Activated CD4-positive, alpha-beta T cell treated with anti-CD3 and anti-CD28 coated beads, Interleukin-2, amount 10 ng/mL, durations not matched to agents 24 days and 14 days (primary cell): ENCODE data around the gene MOV10L1. TPM values are rescaled to one million over a fixed set of nuclear protein-coding genes. Genes with fewer than 3 reads are reported as not detected.

ENCODE experiments used
- DNase-seq: peaks from one replicate; pipeline ENCODE4 v3.0.0; 2022
- H3K27ac Mint-ChIP-seq: one replicate; pipeline ENCODE4 v1.8.0; 2022; ENCODE audit warnings: mild to moderate bottlenecking, mixed read lengths
- H3K27me3 Mint-ChIP-seq: one replicate; pipeline ENCODE4 v1.8.0; 2022; ENCODE audit warnings: mixed read lengths
- H3K36me3 Mint-ChIP-seq: one replicate; pipeline ENCODE4 v1.8.0; 2022; ENCODE audit warnings: low read depth, mild to moderate bottlenecking, mixed read lengths
- H3K4me1 Mint-ChIP-seq: one replicate; pipeline ENCODE4 v1.8.0; 2021; ENCODE audit warnings: mixed read lengths
- H3K4me3 Mint-ChIP-seq: one replicate; pipeline ENCODE4 v1.8.0; 2022; ENCODE audit warnings: mild to moderate bottlenecking, moderate library complexity, mixed read lengths
- H3K9me3 Mint-ChIP-seq: one replicate; pipeline ENCODE4 v1.8.0; 2021; ENCODE audit warnings: mixed read lengths
- intact Hi-C: fragments of 100-400 bp; cut with micrococcal nuclease; formaldehyde crosslinking; loops from one replicate; pipeline ENCODE4 v1.15.1; 2023
- total RNA-seq: library from RNA; stranded (reverse); gene quantifications from 2 replicates; pipeline ENCODE4 v1.2.3, GENCODE V29; 2022

Gene MOV10L1
- total RNA-seq, 1 donor from 2014 or later, result not detected

GRCh38 chr22:50169181-50169759, 79.5 kb downstream of the MOV10L1 start:
- H3K9me3 Mint-ChIP-seq, result no peaks in the 10 kb centered on the region
- peak overlapping the region; percentile 77 for H3K4me3 Mint-ChIP-seq
- peak overlapping the region; percentile 73 for H3K27ac Mint-ChIP-seq
- H3K27me3 Mint-ChIP-seq, result peaks cover 36% of the 10 kb centered on the region
- peaks cover 6% of the 10 kb centered on the region for H3K4me1 Mint-ChIP-seq
- intact Hi-C loops, result no loop called here
- H3K36me3 Mint-ChIP-seq, result no peaks in the 10 kb centered on the region
- DNase-seq, result no peak

- Mint-ChIP-seq H3K4me1 (peaks cover 6% of the 10 kb centered on the region), H3K4me3 (peak overlapping the region; percentile 66), H3K36me3 (no peaks in the 10 kb centered on the region), H3K9me3 (no peaks in the 10 kb centered on the region), H3K27me3 (peaks cover 36% of the 10 kb centered on the region), H3K27ac (no peak overlapping the region)
- intact Hi-C loops, result no loop called here
- peak; percentile 83 for DNase-seq
These were observed 80.1 kb downstream of the MOV10L1 start for GRCh38 chr22:50169774-50170341.

GRCh38 chr22:50170453-50171318, 80.9 kb downstream of the MOV10L1 start, which contains the start of gene PANX2:
PANX2 (plus strand) TSS chr22:50170731; CDS start chr22:50170731, 0 bp downstream.
- Mint-ChIP-seq H3K36me3 (no peaks in the 10 kb centered on the region), H3K4me3 (peak within 1 kb of the TSS; percentile 79), H3K9me3 (no peaks in the 10 kb centered on the region), H3K27me3 (peaks cover 36% of the 10 kb centered on the region), H3K4me1 (peaks cover 6% of the 10 kb centered on the region), H3K27ac (peak within 1 kb of the TSS; percentile 73)
- DNase-seq, result no peak
- intact Hi-C loops, result no loop called here

- Mint-ChIP-seq H3K27ac (peak overlapping the region; percentile 73), H3K9me3 (no peaks in the 10 kb centered on the region)
- intact Hi-C loops, result no loop called here
These were observed 81.6 kb downstream of the MOV10L1 start for GRCh38 chr22:50171319-50171964.

GRCh38 chr22:50171965-50172421, 82.2 kb downstream of the MOV10L1 start:
- intact Hi-C loops, result no loop called here

More at GRCh38 chr22:50171319-50171964, 81.6 kb downstream of the MOV10L1 start:
- H3K27me3 Mint-ChIP-seq, result peaks cover 36% of the 10 kb centered on the region
- H3K4me1 Mint-ChIP-seq, result peaks cover 6% of the 10 kb centered on the region
- no peak for DNase-seq
- no peaks in the 10 kb centered on the region for H3K36me3 Mint-ChIP-seq
- H3K4me3 Mint-ChIP-seq, result peak overlapping the region; percentile 79

GRCh38 chr22:50173311-50173982, 83.6 kb downstream of the MOV10L1 start:
- DNase-seq, result no peak
- Mint-ChIP-seq H3K4me3 (no peak overlapping the region), H3K4me1 (peaks cover 3% of the 10 kb centered on the region), H3K27me3 (peaks cover 27% of the 10 kb centered on the region), H3K27ac (no peak overlapping the region), H3K36me3 (no peaks in the 10 kb centered on the region), H3K9me3 (no peaks in the 10 kb centered on the region)
- intact Hi-C loops, result no loop called here

More at GRCh38 chr22:50171965-50172421, 82.2 kb downstream of the MOV10L1 start:
- Mint-ChIP-seq H3K4me3 (peak overlapping the region; percentile 25), H3K27me3 (peaks cover 36% of the 10 kb centered on the region), H3K27ac (peak overlapping the region; percentile 11), H3K36me3 (no peaks in the 10 kb centered on the region), H3K9me3 (no peaks in the 10 kb centered on the region), H3K4me1 (peaks cover 6% of the 10 kb centered on the region)
- DNase-seq, result no peak

- Mint-ChIP-seq H3K4me1 (peaks cover 2% of the 10 kb centered on the region), H3K4me3 (no peak overlapping the region), H3K9me3 (no peaks in the 10 kb centered on the region), H3K36me3 (no peaks in the 10 kb centered on the region), H3K27me3 (peaks cover 22% of the 10 kb centered on the region), H3K27ac (no peak overlapping the region)
- intact Hi-C loops, result no loop called here
- DNase-seq, result no peak
These were observed 84.2 kb downstream of the MOV10L1 start for GRCh38 chr22:50173983-50174355.

GRCh38 chr22:50174382-50175190, 84.8 kb downstream of the MOV10L1 start:
- no peak overlapping the region for H3K4me3 Mint-ChIP-seq

GRCh38 chr22:50175191-50175461, 85.3 kb downstream of the MOV10L1 start:
- Mint-ChIP-seq H3K9me3 (no peaks in the 10 kb centered on the region), H3K27me3 (peaks cover 18% of the 10 kb centered on the region), H3K4me1 (no peaks in the 10 kb centered on the region), H3K27ac (no peak overlapping the region), H3K4me3 (no peak overlapping the region), H3K36me3 (no peaks in the 10 kb centered on the region)
- intact Hi-C loops, result no loop called here
- no peak for DNase-seq

More at GRCh38 chr22:50174382-50175190, 84.8 kb downstream of the MOV10L1 start:
- no peaks in the 10 kb centered on the region for H3K36me3 Mint-ChIP-seq
- no peaks in the 10 kb centered on the region for H3K4me1 Mint-ChIP-seq
- no peaks in the 10 kb centered on the region for H3K9me3 Mint-ChIP-seq
- H3K27ac Mint-ChIP-seq, result no peak overlapping the region
- DNase-seq, result no peak
- H3K27me3 Mint-ChIP-seq, result peaks cover 18% of the 10 kb centered on the region
- intact Hi-C loops, result no loop called here

GRCh38 chr22:50175921-50176849, 86.4 kb downstream of the MOV10L1 start:
- H3K36me3 Mint-ChIP-seq, result no peaks in the 10 kb centered on the region
- intact Hi-C loops, result no loop called here
- H3K4me3 Mint-ChIP-seq, result no peak overlapping the region
- no peak for DNase-seq
- H3K27me3 Mint-ChIP-seq, result peaks cover 15% of the 10 kb centered on the region
- H3K9me3 Mint-ChIP-seq, result no peaks in the 10 kb centered on the region
- H3K27ac Mint-ChIP-seq, result no peak overlapping the region
- H3K4me1 Mint-ChIP-seq, result no peaks in the 10 kb centered on the region

- no peaks in the 10 kb centered on the region for H3K4me1 Mint-ChIP-seq
- H3K9me3 Mint-ChIP-seq, result no peaks in the 10 kb centered on the region
- no peaks in the 10 kb centered on the region for H3K36me3 Mint-ChIP-seq
- H3K27ac Mint-ChIP-seq, result no peak overlapping the region
- no peak overlapping the region for H3K4me3 Mint-ChIP-seq
- peaks cover 10% of the 10 kb centered on the region for H3K27me3 Mint-ChIP-seq
- no peak for DNase-seq
- intact Hi-C loops, result no loop called here
These were observed 87.2 kb downstream of the MOV10L1 start for GRCh38 chr22:50176850-50177536.
